Activated effector memory CD4-positive, alpha-beta T cell treated with Interleukin-2 at 50 U/mL for 16 hours (primary cell): Measurements from ENCODE around the gene DCDC1.
"Not testable (repeated sequence)": the region's sequence is repeated elsewhere in the genome, so short reads cannot be mapped to it uniquely, and the experiment has no call there.

Experiments
- DNase-seq: peaks from one replicate; pipeline ENCODE4 v3.0.0-alpha.2; 2020

Gene DCDC1

DNA sequence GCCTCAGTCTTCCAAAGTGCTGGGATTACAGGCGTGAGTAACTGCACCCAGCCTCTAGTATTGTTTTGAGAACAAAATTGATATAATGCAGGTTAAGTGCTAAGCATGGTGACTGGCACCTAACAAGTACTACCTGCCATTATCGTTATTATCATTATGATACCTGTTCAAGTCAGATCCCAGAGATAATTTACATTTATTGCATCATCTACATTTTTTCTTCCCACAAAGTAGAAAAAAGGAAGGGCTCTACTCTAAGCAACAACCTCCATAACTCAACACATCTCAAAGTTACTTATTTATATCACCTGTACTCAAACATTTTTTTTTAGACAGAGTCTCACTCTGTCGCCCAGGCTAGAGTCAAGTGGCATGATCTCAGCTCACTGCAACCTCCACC is 42.1 kb downstream of the DCDC1 start:
- no peak for DNase-seq

DNA sequence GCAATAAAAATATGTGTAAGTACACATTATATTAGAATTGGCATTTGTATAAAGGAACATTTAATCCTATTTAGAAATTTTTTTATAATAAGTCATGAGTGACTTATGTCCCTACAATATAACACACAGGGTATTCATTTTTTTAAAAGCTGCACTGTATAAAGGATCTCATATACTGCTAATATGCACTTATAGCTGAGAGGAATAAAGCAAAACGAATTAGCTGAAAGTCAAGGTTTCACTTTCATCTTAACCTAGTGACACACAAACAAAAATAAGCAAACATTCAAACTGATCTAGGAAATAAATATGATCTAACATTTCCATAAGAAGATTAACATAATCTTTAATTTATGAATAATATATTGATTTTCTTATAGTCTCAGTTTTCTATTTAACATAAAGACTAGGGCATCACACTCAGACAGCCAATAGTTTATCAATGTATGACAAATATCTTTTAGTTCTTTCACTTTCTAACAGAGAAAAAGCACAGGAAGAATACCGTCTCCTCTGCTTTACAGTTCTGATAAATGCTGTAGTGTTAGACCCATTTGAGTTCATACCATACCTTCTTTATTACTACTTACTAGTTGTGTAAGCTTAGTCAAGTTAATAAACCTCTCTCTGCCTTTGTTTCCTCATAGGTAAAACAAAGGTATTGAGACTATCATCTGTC is 42.9 kb downstream of the DCDC1 start:
- DNase-seq: no peak

DNA sequence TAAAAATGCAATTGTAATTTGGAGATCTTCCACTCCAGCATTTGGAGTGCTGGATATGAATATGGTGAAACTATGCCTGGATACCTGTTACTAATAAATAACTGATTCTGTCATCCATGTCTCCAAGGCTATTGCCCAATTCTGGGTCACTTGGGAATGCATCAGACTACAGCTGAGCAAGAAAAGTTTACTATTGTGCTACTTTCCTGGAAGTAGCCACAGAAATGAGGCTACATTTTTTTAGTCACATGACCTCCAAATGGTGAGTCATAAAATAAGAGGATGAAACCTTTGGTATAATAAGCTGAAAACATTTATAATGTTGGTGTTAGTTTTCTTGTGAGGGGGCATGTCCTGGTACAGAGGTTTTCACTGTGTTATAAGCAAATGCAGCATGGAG is 44.4 kb downstream of the DCDC1 start:
- no peak for DNase-seq

DNA sequence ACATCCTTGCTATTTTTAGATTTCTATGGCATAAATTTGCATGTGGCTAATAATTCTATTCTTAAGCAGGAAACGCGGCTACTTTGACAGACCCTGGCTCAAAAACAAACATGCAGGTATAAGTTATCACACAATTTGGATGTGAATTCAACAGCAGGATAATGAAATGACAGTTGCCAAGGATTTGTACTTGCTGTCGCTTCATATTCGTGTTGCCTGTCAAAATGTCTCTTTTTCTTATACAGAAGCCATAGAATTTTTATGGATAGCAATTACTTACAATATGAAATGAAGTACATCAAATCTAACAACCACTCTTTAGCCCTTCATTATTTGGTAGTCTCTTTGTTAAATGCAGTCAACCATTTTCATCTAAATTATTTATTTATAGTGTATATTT is 46.4 kb downstream of the DCDC1 start:
- no peak for DNase-seq

DNA sequence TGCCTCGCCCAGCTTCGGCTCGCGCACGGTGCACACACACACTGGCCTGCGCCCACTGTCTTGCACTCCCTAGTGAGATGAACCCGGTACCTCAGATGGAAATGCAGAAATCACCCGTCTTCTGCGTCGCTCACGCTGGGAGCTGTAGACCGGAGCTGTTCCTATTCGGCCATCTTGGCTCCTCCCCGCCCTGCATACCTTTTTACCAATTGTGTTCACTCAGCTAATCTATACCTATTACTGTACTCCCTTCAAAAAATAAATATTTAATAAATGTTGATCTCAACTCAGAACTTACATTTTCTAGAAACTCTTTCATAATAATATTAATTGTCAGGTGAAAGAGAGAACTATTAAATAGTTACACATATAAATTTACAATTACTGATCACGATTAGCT is 48.0 kb downstream of the DCDC1 start:
- DNase-seq: not testable (repeated sequence)

DNA sequence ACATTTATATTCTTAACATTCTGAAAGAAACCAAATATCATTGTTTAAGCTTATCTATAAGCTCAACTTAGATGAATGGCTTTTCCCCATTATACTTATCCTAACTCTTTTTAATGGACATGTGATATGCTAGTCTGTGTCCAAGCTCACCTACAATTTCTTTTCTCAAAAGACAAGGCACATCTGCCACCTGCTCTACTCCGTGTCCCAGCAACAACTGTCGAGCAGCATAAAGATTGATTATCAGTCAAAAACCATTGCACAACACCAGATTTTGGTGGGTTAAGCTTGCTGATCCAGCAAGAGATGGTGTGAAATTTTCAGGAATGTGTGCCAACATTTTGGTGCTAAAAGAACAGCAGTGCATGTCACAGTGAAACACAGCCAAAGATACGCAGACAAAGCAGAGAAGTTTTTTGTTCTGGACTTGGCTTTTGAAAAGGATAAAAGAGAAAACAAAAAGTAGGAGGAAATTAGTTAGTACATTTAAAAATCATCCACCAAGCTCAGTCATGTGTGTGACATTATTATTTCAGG is 65.8 kb downstream of the DCDC1 start:
- no peak for DNase-seq

DNA sequence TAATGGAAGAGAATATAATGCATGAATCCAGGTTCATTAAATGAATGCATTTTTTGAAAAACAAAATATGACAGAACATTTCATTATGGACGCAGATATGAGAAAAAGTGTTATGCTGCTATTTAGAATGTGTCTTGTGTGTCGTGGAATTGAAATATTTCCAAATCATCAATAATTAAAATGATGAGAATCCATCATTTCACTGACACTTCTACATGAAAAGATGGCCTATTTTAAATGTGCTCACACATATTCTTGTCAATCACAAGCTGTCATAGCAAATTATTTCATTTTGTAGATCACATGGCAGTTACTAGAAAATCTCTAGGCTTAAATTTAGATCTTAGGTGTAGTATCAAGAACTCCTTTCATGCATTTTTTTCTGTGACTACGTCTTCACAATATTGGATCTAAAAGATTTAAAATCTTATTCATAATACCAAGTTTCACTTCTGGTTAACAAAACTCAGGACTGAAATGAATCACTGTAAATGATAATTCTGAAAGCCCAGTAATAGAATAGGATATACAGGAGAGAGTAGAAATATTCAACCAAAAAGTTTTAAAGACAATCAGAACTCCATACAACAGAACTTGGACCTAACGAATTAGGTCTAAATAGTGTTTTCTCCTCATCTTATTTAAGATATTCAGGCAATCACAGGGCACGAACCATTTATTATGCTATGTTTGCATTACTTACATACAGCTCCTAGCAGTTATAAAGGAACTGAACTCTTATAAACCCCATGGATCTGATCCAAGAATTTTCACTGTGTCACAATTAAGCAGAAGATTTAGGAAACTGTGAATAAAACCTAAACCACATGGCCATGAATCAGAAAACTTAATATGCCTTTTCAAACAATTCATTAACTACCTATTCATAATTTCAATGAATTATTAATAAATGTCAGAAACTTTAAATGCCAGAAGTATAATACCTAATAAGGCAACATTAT is 67.7 kb downstream of the DCDC1 start:
- DNase-seq: no peak

DNA sequence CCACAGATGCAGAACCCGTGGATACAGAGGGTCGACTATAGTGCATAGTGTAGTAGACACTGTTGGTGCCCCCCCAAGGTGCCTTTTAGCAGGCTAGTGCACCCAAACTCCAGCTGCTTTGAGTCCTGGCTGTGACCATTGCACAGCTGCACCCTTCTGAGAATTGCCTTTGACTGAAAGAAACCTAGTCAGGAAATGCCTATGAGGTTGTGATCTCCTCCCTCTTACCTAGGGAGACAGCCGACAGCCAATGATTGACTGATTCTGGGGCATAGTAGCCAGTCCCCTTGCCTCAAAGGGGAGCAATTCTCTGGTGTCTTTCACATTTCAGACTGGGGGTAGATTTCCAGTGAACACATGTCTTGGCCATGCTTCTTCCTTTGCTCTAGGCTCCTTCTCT is 74.2 kb downstream of the DCDC1 start:
- DNase-seq: no peak

DNA sequence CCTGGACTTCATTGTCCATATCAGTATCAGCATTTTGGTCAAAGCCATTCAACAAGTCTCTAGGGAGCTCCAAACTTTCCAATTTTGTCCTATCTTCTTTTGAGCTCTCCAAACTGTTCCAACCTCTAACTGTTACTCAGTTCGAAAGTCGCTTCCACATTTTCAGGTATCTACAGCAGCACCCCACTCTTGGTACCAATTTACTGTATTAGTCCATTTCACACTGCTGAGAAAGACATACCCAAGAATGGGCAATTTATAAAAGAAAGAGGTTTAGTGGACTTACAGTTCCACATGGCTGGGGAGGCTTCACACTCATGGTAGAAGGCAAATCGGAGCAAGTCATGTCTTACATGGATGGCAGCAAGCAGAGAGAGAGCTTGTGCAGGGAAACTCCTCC is 96.0 kb downstream of the DCDC1 start:
- DNase-seq: not testable (repeated sequence)

DNA sequence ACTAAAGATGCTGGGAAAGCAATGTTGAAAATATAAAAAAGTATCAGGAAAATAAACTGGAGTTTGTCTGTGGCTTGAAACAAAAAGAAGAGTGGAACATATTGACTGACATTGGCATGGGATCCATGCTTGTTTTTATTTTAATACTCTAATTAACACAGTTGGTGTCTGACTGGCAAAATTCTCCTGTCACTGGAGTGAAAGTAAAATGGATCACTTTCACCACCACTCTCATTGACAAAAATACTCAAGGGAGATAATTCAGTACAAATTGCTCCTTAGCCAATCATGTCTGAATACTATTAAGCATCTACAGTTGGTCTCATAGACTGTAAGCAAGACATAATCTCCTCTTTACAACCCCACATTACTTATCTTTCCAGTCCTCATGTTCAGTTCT is 101.8 kb downstream of the DCDC1 start:
- no peak for DNase-seq

DNA sequence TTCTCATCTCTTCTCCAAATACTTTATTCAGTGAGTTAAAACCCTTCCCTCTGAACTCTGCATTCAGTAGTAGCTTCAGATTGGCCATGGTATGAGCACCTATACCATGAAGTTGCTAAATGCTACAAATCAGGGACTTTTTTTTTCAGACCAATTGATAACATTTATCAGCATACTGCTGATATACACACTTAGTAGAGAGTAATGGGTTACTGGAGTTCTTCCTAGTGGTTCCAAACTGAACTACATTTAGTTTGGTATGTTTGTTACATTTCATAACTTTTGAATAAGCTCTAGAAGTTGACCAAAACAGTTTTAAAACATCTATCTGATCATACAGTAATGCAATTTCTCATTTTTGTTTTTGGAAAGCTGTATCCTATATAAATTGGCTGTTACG is 104.7 kb downstream of the DCDC1 start:
- no peak for DNase-seq

DNA sequence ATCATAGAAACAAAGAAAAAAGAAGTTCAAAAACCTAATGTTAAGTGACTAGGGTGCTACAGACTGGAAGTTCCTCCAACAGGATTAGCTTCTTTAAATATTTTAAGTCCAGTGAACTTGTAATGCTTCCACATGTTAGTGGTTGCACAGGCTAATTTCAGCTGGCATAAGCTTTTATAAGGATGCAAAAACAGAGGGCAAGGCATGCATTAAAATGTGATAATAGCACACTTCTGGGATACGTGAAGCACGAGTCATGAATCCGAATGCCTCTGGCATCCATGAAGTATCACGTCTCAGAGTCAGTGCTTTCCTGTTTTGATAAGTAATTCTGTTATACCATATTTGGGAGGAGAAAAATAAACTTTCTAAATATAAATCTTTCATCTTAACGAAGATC is 106.8 kb downstream of the DCDC1 start:
- no peak for DNase-seq

DNA sequence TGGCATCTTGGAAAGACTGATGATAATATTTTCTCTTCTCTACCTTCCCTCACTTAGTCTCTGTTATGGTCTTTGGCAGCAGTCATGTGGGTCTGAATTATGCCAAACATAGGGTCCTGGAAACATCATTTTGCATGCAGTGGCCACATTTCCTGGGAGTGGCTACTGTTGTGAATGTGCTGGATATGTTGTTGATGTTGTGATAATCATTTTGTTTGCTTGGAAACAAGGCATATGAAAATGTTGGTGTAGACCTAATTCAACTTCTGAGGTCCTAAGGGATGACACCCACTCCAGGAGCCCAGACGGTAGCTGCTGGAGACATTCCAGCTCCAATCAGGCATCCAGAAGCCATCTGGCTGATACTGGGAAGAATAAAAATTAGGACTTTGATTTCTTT is 109.7 kb downstream of the DCDC1 start:
- no peak for DNase-seq

DNA sequence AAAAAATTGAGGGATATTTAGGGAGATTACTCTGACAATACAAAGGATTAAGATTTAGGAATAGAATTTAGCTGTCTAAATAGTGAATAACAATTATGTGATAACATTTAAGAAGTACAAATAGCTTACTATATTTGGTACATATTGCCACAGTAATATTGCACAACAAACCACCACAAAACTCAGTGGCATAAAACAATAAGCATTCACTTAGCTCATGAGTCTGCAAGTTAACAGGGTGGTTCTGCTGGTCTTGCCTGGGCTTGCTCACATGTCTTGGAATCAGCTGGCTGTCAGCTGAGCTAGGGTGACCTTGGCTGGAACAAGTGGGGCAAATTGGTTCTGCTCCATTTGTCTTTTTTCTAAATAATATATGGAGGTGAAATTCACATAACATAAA is 115.1 kb downstream of the DCDC1 start:
- DNase-seq: no peak

DNA sequence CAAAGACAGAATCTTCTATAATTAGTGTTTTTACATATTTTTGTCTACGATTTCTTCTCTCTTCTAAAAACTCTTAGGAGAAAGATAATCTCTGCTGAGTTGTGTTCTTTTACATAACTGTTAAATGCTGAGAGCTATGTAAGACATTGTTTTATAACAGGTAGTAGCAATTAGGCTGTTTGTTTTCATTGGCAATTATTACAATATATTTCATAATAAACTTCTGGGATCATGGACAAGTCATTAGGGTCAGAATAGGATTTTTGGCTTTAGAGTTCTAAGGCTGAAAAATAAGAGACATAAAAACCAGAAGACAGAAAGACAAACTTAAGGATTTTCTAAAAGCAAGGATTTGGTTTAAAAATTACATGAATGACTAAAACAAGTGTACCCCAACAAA is 120.8 kb downstream of the DCDC1 start:
- DNase-seq: no peak

DNA sequence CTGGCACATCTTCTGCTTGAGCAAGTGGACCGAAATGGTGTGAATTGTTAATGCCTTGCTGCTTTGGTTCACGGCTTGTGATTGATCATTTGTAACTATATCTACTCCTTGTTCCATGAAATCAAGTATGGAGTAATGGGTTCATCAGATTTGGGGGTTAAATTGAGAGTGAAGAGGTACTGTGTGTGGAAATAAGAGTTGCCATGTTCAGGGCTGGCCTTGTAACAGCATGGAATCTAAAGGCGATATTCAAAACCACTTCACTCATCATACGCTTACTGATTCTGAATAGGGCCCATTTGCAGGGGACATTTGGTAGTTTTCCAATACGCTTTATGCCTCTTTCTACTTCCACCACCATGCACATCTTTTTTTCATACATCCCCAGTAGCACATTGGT is 122.2 kb downstream of the DCDC1 start:
- no peak for DNase-seq

DNA sequence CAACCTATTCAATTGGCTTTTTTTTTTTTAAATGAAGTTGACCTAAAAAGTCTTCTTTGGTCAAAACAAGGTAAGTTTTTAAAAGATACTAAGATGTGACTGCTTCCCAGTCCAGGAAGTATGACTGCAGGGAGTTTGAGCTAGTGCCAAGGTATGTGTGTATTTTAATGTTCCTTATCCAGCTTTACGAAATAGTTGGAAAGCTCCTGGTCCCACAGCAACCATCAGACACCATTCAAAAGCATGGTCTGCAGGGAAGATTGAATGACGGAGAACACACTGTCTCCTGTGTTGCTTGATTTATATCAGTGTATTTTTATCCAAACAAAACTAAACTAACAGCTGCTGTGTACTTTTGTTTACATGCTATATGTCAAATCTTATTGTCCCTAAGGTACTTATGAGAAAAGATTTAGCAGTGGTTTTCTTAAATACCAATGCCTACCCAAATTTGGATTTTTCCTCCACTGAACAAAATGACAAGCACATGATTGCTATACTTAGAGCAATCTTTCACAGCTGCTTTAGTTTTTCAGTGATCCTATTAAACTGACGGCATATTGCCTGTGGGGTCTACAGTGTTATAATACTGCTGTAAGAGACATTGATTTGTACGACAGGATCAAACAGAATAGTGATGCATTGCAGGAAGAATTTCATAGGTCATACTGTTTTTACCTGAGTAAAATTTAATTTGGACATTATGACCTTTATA is 122.9 kb downstream of the DCDC1 start:
- no peak for DNase-seq

DNA sequence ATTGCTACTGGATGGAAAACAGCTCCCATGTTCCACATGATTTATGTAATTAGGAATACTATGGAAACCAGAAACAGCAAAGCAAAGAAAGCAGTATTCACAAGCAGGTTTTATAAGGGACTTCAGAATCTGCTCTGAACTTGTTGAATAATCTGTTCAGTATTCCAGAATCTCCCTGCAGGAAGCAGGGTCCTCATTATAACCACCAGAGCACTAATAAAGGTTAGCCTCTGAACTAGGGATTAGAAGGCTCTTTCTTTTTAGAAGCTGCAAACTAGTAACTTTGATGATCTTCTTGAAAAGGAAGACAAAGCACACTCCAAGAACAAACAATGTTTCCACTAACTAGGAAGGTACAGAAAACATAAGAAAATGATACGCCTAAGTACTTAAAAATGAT is 125.8 kb downstream of the DCDC1 start:
- no peak for DNase-seq

DNA sequence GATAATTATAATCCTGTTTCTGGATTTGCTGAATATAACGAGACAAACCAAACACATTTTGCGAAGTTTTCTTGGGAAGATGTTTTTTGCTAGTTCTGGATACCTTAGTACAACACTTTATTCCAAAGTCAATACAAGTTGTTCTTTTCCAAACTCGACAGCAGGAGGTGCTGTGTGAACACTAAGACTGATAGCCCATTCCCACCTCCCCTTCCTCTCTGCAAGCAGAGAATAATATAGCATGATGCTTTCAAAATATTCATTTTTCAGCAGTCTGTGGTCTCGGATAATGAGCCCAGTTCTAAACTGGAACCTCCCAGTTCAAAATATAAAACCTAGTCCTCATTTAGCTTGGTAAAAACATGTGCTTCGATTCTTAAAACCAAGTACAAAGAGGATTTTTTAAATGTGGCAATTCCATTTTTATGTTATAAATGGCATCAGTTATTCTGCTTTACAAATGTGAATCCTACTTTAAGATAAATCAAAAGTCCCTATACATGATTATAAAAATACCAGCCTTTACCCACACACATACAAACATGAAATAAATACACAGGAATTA is 129.1 kb downstream of the DCDC1 start:
- DNase-seq: no peak

DNA sequence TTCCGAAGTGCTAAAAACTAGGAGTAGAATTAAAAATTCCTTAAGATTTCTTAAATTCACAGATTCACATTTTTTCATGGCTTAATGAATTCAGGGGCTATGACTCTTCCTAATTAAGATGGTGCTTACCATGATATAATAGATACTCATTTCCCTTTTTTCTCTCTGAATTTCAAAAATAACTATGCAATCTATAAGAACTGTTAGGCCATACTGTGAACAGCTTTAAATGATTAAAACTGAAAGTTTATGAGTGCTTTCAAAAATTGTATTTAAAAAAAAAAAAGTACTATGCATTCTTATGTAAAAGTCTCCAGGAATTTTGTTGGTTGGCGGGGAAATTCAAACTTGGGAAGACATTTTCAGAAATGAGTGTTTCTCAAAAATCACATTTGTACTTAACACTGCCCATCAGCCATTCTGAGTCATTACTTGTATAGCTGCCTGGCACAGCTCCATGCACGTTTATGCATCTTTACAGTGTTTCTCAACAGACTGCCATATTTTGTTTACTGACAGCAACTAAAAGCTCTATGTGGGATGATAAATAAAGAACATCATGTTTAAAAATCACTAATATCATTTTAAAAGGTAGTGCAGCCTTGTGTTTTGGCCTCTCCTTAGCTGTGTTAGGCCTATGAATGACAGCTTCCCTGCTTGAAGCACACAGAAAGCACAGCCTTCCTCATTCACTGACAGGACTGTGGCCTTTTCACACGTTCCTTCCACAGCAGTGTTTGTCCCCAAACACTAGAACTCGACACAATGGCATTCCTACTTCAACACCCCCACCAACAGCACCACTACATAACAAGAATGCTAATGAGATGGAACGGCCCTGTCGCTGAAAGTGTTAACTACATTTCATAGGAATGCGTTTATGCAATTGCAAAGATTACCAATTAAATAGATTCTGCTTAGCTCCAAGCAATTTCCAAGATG is 131.4 kb downstream of the DCDC1 start:
- DNase-seq: no peak

DNA sequence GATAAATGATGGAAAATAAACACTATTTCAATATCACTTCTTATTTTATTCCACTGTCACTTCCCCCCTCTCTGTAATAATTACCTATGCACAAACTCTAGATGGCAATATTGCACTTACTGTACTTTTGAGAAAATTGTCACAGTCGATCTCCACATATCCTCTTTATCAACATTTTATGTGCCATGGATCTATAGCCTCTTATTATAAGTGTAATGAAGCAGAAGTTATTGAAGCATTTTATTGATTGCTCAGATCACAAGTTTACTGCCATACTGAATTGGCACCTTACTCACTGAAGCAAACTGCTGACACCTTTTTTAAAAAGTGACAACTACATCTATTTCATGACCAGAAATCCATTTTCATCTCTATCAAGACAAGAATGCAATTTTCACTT is 133.4 kb downstream of the DCDC1 start:
- no peak for DNase-seq

DNA sequence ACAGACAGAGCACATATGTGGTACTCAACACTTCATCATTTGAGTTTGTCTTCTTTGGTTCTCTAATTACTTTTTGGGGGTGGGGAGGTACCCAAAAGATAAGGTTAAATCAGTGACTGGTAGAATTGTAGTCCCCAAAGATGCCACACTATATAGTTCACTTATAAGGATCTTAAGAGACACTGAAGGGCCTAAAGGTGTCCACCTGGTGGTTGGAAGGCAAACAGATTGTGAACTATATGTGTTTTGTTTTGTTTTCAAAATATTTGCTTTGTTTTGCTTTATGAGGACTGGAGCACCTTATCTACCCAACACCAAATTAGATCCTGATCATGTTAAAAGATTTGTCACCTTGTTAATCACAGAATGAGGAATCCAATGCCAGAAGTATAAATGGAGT is 136.1 kb downstream of the DCDC1 start:
- no peak for DNase-seq
